ENCODE measurements around the gene VPS36.
A peak's percentile ranks its signal among the peaks of the same experiment; 100 is the strongest.
"Not testable (repeated sequence)": the region's sequence is repeated elsewhere in the genome, so short reads cannot be mapped to it uniquely, and the experiment has no call there.

Gene VPS36

DNA sequence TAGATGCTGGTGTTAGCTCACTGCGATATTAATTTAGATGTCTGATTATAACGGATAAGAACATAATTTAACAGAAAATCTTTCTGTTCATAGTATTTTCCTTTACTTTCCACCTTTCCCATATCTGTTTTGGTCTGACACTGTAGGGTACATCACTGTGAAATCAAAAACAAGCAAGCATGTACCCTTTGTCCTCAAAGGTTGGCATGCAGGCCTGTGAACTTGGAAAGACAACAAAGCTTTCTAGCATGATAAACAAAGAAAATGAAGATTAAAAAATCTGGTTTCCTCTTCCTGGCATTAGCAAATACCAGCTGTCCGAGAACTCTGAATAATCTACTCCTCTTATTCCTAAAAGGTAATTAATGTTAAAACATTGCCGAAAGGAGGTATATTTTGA lies 76.0 kb downstream of the VPS36 start:
- TF ChIP-seq, protein P1, sequence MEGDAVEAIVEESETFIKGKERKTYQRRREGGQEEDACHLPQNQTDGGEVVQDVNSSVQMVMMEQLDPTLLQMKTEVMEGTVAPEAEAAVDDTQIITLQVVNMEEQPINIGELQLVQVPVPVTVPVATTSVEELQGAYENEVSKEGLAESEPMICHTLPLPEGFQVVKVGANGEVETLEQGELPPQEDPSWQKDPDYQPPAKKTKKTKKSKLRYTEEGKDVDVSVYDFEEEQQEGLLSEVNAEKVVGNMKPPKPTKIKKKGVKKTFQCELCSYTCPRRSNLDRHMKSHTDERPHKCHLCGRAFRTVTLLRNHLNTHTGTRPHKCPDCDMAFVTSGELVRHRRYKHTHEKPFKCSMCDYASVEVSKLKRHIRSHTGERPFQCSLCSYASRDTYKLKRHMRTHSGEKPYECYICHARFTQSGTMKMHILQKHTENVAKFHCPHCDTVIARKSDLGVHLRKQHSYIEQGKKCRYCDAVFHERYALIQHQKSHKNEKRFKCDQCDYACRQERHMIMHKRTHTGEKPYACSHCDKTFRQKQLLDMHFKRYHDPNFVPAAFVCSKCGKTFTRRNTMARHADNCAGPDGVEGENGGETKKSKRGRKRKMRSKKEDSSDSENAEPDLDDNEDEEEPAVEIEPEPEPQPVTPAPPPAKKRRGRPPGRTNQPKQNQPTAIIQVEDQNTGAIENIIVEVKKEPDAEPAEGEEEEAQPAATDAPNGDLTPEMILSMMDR (conservative IDR thresholded peaks at IDR 0.05; ENCODE audit: low read length): no peak
- no peak overlapping the region for H3K4me3 ChIP-seq (ENCODE audit: low read length)
- DNase-seq (ENCODE audit: low read depth): no peak

DNA sequence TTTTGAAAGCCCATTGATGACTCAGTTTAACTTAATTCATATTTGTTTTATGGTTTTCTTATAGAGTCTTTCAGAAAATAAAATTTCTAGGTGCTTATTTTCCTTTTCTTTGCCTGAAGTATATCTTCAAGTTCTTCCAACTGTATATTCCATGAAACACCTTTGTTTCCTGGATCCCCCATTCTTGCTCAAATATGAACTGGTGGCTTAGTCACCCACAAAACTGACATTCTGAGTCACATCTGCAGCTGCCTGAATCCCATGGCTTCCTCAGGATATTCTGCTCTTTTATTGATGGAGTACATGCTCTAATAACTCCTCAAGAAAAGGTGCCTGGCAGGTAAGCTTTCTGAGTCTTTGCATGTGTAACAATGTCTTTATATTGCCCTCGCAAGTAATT lies 77.2 kb downstream of the VPS36 start:
- H3K4me3 ChIP-seq (ENCODE audit: low read length); DNase-seq (ENCODE audit: low read depth): not testable (repeated sequence)

DNA sequence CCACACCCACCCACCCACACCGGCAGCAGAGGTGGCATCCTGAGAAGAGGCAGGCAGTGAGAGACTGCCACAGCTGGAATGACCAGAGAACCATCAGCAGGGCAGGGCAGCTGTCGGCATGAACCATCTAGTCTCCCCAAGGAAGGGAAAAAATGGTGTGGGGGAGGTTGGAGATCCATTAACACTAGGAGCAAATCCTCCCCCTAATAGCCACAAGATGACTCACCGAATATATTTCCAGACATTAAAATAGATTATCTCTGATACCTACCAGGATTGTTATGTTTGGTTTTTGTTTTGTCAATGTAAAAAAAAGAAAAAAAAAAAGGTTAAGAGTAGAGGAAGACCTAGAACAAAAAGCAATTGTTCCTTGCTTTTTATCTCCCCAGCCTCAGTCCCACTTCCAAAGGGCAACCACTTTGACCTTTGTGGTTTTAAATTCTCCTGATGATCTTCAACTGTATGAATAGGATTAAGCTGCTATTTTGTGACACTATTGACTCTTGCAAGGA lies 78.6 kb downstream of the VPS36 start:
- TF ChIP-seq, protein P1 (conservative IDR thresholded peaks at IDR 0.05; ENCODE audit: low read length): no peak
- H3K4me3 ChIP-seq (ENCODE audit: low read length): no peak overlapping the region
- peak; percentile 48 for DNase-seq (ENCODE audit: low read depth)

DNA sequence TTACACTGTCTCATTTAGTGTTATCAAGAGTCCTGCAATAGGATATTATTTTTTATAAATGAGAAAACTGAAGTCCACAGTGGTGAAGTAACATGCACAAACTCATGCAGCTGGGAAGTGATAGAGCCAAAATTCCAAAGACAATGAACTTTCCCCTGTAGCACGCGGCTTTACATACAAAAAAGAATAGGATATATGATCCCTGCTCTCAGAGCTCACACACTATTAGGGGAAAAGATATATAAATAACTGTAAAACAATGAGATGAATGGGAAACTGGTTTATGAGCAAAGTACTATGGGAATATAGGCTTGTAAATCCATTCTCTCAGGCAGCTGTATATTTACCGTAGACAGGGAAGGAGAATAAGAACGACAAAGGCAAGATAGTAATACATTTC lies 84.1 kb downstream of the VPS36 start:
- DNase-seq (ENCODE audit: low read depth): no peak
- H3K4me3 ChIP-seq (ENCODE audit: low read length): no peak overlapping the region
- TF ChIP-seq, protein P1 (conservative IDR thresholded peaks at IDR 0.05; ENCODE audit: low read length): no peak

All from AG10803 (cell line).